Measurements from ENCODE around the gene MAPK8IP3.

Gene MAPK8IP3

GRCh38 chr16:1747934-1748333 is 41.9 kb downstream of the MAPK8IP3 start:
- no peak for DNase-seq (ENCODE audit: low read depth)
- TF ChIP-seq, protein P1, sequence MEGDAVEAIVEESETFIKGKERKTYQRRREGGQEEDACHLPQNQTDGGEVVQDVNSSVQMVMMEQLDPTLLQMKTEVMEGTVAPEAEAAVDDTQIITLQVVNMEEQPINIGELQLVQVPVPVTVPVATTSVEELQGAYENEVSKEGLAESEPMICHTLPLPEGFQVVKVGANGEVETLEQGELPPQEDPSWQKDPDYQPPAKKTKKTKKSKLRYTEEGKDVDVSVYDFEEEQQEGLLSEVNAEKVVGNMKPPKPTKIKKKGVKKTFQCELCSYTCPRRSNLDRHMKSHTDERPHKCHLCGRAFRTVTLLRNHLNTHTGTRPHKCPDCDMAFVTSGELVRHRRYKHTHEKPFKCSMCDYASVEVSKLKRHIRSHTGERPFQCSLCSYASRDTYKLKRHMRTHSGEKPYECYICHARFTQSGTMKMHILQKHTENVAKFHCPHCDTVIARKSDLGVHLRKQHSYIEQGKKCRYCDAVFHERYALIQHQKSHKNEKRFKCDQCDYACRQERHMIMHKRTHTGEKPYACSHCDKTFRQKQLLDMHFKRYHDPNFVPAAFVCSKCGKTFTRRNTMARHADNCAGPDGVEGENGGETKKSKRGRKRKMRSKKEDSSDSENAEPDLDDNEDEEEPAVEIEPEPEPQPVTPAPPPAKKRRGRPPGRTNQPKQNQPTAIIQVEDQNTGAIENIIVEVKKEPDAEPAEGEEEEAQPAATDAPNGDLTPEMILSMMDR (IDR thresholded peaks at IDR 0.05; ENCODE audit: low read depth, low read length, missing control alignments): no peak
- no peak overlapping the region for H3K4me3 ChIP-seq (ENCODE audit: low read depth, low read length)
- in situ Hi-C loops (cut with HindIII; ENCODE audit: low sequenced_read_pairs): loop anchor here (10.0 kb wide), 1 partner anchor 63 kb away; no protein-coding TSS in a partner anchor

GRCh38 chr16:1749152-1750117 is 43.4 kb downstream of the MAPK8IP3 start:
- no peak for DNase-seq (ENCODE audit: low read depth)
- TF ChIP-seq, protein P1 (IDR thresholded peaks at IDR 0.05; ENCODE audit: low read depth, low read length, missing control alignments): no peak
- in situ Hi-C loops (cut with HindIII; ENCODE audit: low sequenced_read_pairs): loop anchor here (10.0 kb wide), 1 partner anchor 65 kb away; no protein-coding TSS in a partner anchor
- no peak overlapping the region for H3K4me3 ChIP-seq (ENCODE audit: low read depth, low read length)

DNA sequence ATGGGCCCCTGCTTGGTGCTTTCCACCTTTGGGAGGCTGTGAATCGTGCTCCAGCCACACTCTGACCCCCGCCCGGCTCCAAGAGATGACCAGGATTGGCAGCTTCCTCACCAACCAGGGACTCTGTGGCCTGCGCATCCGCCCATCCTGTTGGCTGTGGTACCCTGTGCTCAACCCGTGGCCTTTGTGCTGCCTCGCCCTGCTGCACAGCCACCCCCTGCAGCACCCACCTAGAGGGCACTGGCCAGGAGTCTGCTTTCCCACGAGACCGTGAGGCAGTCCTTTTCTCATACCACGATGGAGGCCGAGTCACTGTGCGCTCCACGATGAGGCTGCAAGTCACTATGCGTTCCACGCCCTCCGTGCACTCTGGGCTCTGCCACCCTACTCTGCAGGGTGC is 46.0 kb downstream of the MAPK8IP3 start:
- in situ Hi-C loops (cut with HindIII; ENCODE audit: low sequenced_read_pairs): no loop called here
- DNase-seq (ENCODE audit: low read depth): no peak
- TF ChIP-seq, protein P1 (IDR thresholded peaks at IDR 0.05; ENCODE audit: low read depth, low read length, missing control alignments): no peak
- no peak overlapping the region for H3K4me3 ChIP-seq (ENCODE audit: low read depth, low read length)

GRCh38 chr16:1752853-1753252 is 46.9 kb downstream of the MAPK8IP3 start:
- no peak for DNase-seq (ENCODE audit: low read depth)
- TF ChIP-seq, protein P1 (IDR thresholded peaks at IDR 0.05; ENCODE audit: low read depth, low read length, missing control alignments): no peak
- no peak overlapping the region for H3K4me3 ChIP-seq (ENCODE audit: low read depth, low read length)
- in situ Hi-C loops (cut with HindIII; ENCODE audit: low sequenced_read_pairs): no loop called here

DNA sequence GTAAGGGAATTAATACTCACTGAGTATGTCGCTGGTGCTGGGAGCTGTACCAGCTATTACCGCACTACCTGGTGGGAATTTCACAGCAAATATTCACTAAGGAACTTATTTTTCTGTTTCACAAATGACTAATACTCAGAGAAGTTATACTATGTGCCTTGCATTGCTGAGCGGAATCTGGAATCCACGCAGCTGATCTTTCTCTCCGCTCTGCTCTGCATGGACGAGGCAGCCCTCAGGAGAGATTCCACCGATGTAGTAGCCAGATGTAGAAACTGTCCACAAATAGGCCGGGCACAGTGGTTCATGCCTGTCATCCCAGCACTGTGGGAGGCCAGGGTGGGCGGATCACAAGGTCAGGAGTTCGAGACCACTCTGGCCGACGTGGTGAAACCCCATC is 48.2 kb downstream of the MAPK8IP3 start:
- no peak overlapping the region for H3K4me3 ChIP-seq (ENCODE audit: low read depth, low read length)
- DNase-seq (ENCODE audit: low read depth): no peak
- TF ChIP-seq, protein P1 (IDR thresholded peaks at IDR 0.05; ENCODE audit: low read depth, low read length, missing control alignments): no peak
- in situ Hi-C loops (cut with HindIII; ENCODE audit: low sequenced_read_pairs): no loop called here

- no peak overlapping the region for H3K4me3 ChIP-seq (ENCODE audit: low read depth, low read length)
- TF ChIP-seq, protein P1 (IDR thresholded peaks at IDR 0.05; ENCODE audit: low read depth, low read length, missing control alignments): no peak
- no peak for DNase-seq (ENCODE audit: low read depth)
- in situ Hi-C loops (cut with HindIII; ENCODE audit: low sequenced_read_pairs): no loop called here
These were observed 51.9 kb downstream of the MAPK8IP3 start for GRCh38 chr16:1757714-1758461.
